Esophagus muscularis mucosa (tissue), 4 donors: ENCODE measurements around the gene ATP1A3. TPM values are rescaled to one million over a fixed set of nuclear protein-coding genes. Genes with fewer than 3 reads are reported as not detected.

Source experiments
- DNase-seq: peaks from one replicate; pipeline ENCODE4 v3.0.0-alpha.2; 2017; ENCODE audit errors: extremely low spot score
- H3K27ac ChIP-seq, 4 donors: fragments of 200-600 bp; sonication (generic); replicated peaks in 1 of 4; 1 replicate in 3 of 4; 2 replicates in 1 of 4; pipeline ENCODE4 v1.5.1; 2016 to 2019; ENCODE audit warnings: mild to moderate bottlenecking in 1 of 4
- H3K27me3 ChIP-seq, 4 donors: fragments of 200-600 bp; sonication (generic); one replicate each; pipeline versions ENCODE4 v1.5.1 to v1.6.0; 2016 to 2019
- H3K36me3 ChIP-seq, 4 donors: fragments of 200-600 bp; sonication (generic); one replicate each; pipeline ENCODE4 v1.5.1; 2016 to 2019
- H3K4me1 ChIP-seq, 4 donors: fragments of 200-600 bp; sonication (generic); one replicate each; pipeline ENCODE4 v1.5.1; 2016 to 2019
- H3K4me3 ChIP-seq, 4 donors: fragments of 200-600 bp; sonication (generic); 1 replicate in 2 of 4; 2 replicates in 2 of 4; pipeline ENCODE4 v1.5.1; 2016 to 2019; ENCODE audit warnings: mild to moderate bottlenecking in 4 of 4, moderate library complexity in 1 of 4
- H3K9me3 ChIP-seq, 4 donors: fragments of 200-600 bp; sonication (generic); 1 replicate in 3 of 4; 2 replicates in 1 of 4; pipeline ENCODE4 v1.5.1; 2016 to 2019
- CTCF ChIP-seq, 3 experiments: fragments of 200-600 bp in 2 of 3; fragments of 450-650 bp in 1 of 3; sonication (generic) in 2 of 3; IDR thresholded peaks; one replicate each; pipeline ENCODE4 v1.5.1; 2017 to 2019; ENCODE audit warnings: antibody characterized with exemption in 3 of 3, mild to moderate bottlenecking in 2 of 3, moderate library complexity in 1 of 3
- EP300 ChIP-seq: sonication (generic); formaldehyde crosslinking; IDR thresholded peaks from one replicate; pipeline ENCODE4 v1.6.1; 2017; ENCODE audit warnings: antibody characterized with exemption
- POLR2A ChIP-seq: fragments of 450-650 bp; IDR thresholded peaks from one replicate; pipeline ENCODE4 v1.6.1; 2017; ENCODE audit warnings: antibody characterized with exemption, moderate library complexity, mild to moderate bottlenecking, low read depth
- POLR2AphosphoS5 ChIP-seq, 2 donors: sonication (generic); formaldehyde crosslinking; IDR thresholded peaks; one replicate each; pipeline ENCODE4 v1.6.1; 2017; ENCODE audit warnings: antibody characterized with exemption in 2 of 2
- WGBS: methylation state at CpG from one replicate; pipeline ENCODE4 v1.1.5; 2018; 5-methylcytosine and 5-hydroxymethylcytosine counted together
- intact Hi-C: fragments of 100-400 bp; cut with DNase I; formaldehyde crosslinking; loops from one replicate; pipeline ENCODE4 v1.15.1; 2023
- total RNA-seq, 4 donors: library from RNA; depleted of rRNA; stranded (reverse); fragments of >200 nt; gene quantifications; one replicate each; pipeline versions ENCODE4 v1.1.0 to v1.2.1, GENCODE V29; 2016

Gene ATP1A3
- total RNA-seq, 4 donors from 2014 or later, result 2.1 to 4.3 (median 3.5) TPM

DNA sequence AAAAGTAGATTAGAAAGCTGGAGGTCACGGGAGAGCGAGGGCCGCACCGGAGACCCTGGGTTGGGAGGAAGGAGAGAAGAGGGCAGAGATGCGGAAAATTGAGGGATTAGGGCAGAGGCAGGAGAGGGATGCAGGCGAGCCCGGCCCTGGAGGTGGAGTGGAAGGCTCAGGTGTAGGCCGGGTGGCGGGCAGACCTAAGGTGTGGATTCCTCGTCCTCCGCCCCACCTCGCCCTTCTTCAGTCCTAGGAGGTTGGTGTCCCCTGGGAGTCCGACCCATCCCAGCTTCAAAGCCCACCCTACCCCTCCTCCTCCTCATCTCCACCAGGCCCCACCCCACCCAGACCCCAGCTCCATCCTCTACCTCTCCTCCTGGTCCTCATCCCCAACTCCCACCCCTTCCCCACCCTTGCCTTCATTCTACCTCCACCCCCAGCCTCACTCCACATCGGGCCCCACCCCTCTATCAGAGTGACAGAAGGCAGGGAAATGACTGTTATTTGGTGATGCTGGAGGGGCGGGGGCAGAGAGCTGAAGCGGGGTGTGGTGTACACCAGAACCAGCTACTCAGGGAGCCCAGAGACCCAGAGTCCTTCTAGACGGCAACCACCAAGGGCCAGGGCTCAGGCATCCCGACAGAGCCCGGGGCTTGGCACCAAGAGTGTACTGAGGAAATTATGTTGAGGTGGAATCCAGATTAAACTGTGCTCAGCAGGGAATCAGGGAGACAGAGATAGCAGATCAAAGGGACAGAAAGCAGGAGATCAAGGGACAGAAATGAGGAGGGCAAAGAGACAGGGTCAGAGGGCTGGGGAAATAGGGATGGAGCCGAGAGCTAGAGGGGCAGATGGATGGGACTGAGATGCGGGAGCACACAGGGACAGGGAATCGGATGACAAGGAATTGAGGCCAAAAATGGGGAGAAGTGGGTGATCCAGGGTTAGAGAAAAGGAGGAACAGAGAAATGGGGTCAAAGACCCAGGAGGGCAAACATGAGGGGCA is 72.2 kb downstream of the ATP1A3 start:
- no peaks in the 10 kb centered on the region for H3K36me3 ChIP-seq
- WGBS, result 21% methylated on average over 22 of the region's 22 CpGs
- H3K9me3 ChIP-seq, result no peaks in the 10 kb centered on the region
- intact Hi-C loops, result no loop called here
- H3K27me3 ChIP-seq, result peaks cover 0 to 100% (median 63%) of the 10 kb centered on the region in 4 donors
- no peak overlapping the region for H3K27ac ChIP-seq
- H3K4me3 ChIP-seq, result no peak overlapping the region
- TF ChIP-seq POLR2A (no peak), POLR2AphosphoS5 (IDR thresholded peaks at IDR 0.05) (no peak), EP300 (no peak), CTCF (IDR thresholded peaks at IDR 0.05) (no peak)
- DNase-seq, result no peak
- peaks cover 0 to 3% (median 0%) of the 10 kb centered on the region in 4 donors for H3K4me1 ChIP-seq

- no peak for TF ChIP-seq POLR2A
- no peak for TF ChIP-seq POLR2AphosphoS5 (IDR thresholded peaks at IDR 0.05)
- no peak for TF ChIP-seq CTCF (IDR thresholded peaks at IDR 0.05)
- no peak for TF ChIP-seq EP300
- no peaks in the 10 kb centered on the region for H3K9me3 ChIP-seq
- peaks cover 0 to 100% (median 61%) of the 10 kb centered on the region in 4 donors for H3K27me3 ChIP-seq
- WGBS, result 13% methylated on average over 15 of the region's 26 CpGs
- peaks cover 0 to 3% (median under 1%) of the 10 kb centered on the region in 4 donors for H3K4me1 ChIP-seq
- H3K4me3 ChIP-seq, result no peak overlapping the region
- no peak for DNase-seq
- no peaks in the 10 kb centered on the region for H3K36me3 ChIP-seq
- no peak overlapping the region for H3K27ac ChIP-seq
- intact Hi-C loops, result no loop called here
These were observed 73.0 kb downstream of the ATP1A3 start for GRCh38 chr19:41920882-41921576.

GRCh38 chr19:41919948-41920712 is 73.9 kb downstream of the ATP1A3 start:
- Histone ChIP-seq H3K36me3 (no peaks in the 10 kb centered on the region), H3K4me3 (no peak overlapping the region), H3K27ac (no peak overlapping the region), H3K9me3 (no peaks in the 10 kb centered on the region), H3K27me3 (peaks cover 0 to 100% (median 65%) of the 10 kb centered on the region in 4 donors), H3K4me1 (peaks cover 0 to 9% (median 7%) of the 10 kb centered on the region in 4 donors)
- no peak for DNase-seq
- intact Hi-C loops, result no loop called here
- no peak for TF ChIP-seq POLR2AphosphoS5 (IDR thresholded peaks at IDR 0.05)
- TF ChIP-seq EP300, result no peak
- TF ChIP-seq POLR2A, result no peak
- no peak for TF ChIP-seq CTCF (IDR thresholded peaks at IDR 0.05)
- WGBS, result 78% methylated on average over 24 of the region's 33 CpGs

DNA sequence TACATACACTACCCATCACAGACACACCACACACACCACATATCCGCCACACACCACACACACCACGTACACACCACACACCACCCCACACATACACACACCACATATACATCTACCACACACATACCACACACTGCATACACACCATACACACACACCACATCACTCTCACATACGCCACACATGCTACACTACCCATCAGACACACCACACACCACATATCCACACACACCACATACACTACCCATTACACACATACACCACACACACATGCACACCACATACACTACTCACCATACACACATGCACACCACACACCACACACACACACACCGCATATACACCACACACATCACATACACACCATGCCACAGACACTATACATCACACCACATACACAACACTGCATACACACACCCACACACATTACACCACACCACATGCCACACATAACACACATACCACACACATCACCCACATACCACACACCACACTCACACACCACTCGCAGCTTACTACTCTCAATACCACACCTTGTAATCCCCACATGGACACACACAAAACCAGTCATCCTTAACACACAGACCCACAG is 75.3 kb downstream of the ATP1A3 start:
- Histone ChIP-seq H3K27ac (no peak overlapping the region), H3K4me3 (no peak overlapping the region), H3K27me3 (peaks cover 1 to 98% (median 64%) of the 10 kb centered on the region in 4 donors), H3K9me3 (no peaks in the 10 kb centered on the region), H3K4me1 (peaks cover 0 to 13% (median 10%) of the 10 kb centered on the region in 4 donors), H3K36me3 (no peaks in the 10 kb centered on the region)
- no peak for TF ChIP-seq CTCF (IDR thresholded peaks at IDR 0.05)
- TF ChIP-seq POLR2AphosphoS5 (IDR thresholded peaks at IDR 0.05), result no peak
- no peak for TF ChIP-seq POLR2A
- TF ChIP-seq EP300, result no peak
- intact Hi-C loops, result no loop called here
- WGBS, result 90% methylated on average over 5 of the region's 5 CpGs
- no peak for DNase-seq
